Panc1 (cell line): Measurements from ENCODE around the gene RPL35. TPM values are rescaled to one million over a fixed set of nuclear protein-coding genes. Genes with fewer than 3 reads are reported as not detected.
A peak's percentile ranks its signal among the peaks of the same experiment; 100 is the strongest.

Experiments
- ATAC-seq: fragments of 200-7000 bp; cut with Tn5 transposase; 2 replicates; pipeline ENCODE4 v1.9.1; 2020; ENCODE audit warnings: mild to moderate bottlenecking, moderate library complexity
- BruUV-seq: library from RNA; stranded (reverse); fragments of 400-500 nt; replicated peaks from 2 replicates; lab custom pipeline; 2021; lab: Mats Ljungman, UMichigan
- CTCF ChIA-PET: fragments of 300-600 bp; sonication (Branson Sonifier 250); formaldehyde crosslinking; loops from one replicate; lab custom pipeline; 2022; ENCODE audit warnings: antibody characterized with exemption; lab: Charles Lee
- POLR2A ChIA-PET: fragments of 300-600 bp; sonication (Branson Sonifier 250); formaldehyde crosslinking; loops from one replicate; lab custom pipeline; 2022; ENCODE audit warnings: antibody characterized with exemption; lab: Charles Lee
- DNase-seq: peaks from one replicate; pipeline ENCODE4 v3.0.0-alpha.2; 2010; ENCODE audit warnings: low read depth, low spot score
- H3K27ac ChIP-seq: 2 replicates; pipeline ENCODE4 v1.5.1; 2011; ENCODE audit warnings: mild to moderate bottlenecking, low read length, inconsistent platforms
- H3K27me3 ChIP-seq: fragments of 200-500 bp; sonication (Bioruptor generic); 2 replicates; pipeline ENCODE4 v1.6.0; 2014; ENCODE audit warnings: low read length, inconsistent platforms; ENCODE audit not compliant: control insufficient read depth, insufficient read depth
- H3K36me3 ChIP-seq: fragments of 200-500 bp; sonication (Bioruptor generic); 2 replicates; pipeline ENCODE4 v1.5.1; 2014; ENCODE audit warnings: inconsistent platforms, mild to moderate bottlenecking, low read length, moderate library complexity; ENCODE audit not compliant: control insufficient read depth, insufficient read depth
- H3K4me1 ChIP-seq: 2 replicates; pipeline ENCODE4 v1.5.1; 2011; ENCODE audit warnings: inconsistent platforms, mild to moderate bottlenecking, low read length, moderate library complexity; ENCODE audit not compliant: control insufficient read depth, insufficient read depth
- H3K4me3 ChIP-seq, 2 experiments: 2 replicates each; pipeline ENCODE4 v1.5.1; 2011 to 2012; ENCODE audit warnings: low read depth in 2 of 2, low read length in 2 of 2, mild to moderate bottlenecking in 2 of 2, inconsistent platforms in 1 of 2, moderate library complexity in 1 of 2
- H3K9me3 ChIP-seq: fragments of 200-500 bp; sonication (Bioruptor generic); 2 replicates; pipeline ENCODE4 v1.5.1; 2014; ENCODE audit warnings: low read depth, mild to moderate bottlenecking, inconsistent platforms, low read length, moderate library complexity; ENCODE audit not compliant: control insufficient read depth, insufficient read depth
- POLR2AphosphoS5 ChIP-seq: IDR thresholded peaks from 2 replicates; pipeline ENCODE4 v1.6.1; 2012; ENCODE audit warnings: mild to moderate bottlenecking, low read depth, low read length, moderate library complexity
- SIN3A ChIP-seq: IDR thresholded peaks from 2 replicates; pipeline ENCODE4 v1.6.1; 2012; ENCODE audit warnings: low read depth, mild to moderate bottlenecking, low read length, moderate library complexity, borderline replicate concordance; ENCODE audit not compliant: insufficient read depth
- TCF7L2 ChIP-seq: IDR thresholded peaks from 2 replicates; pipeline ENCODE4 v1.6.1; 2011; ENCODE audit warnings: mild to moderate bottlenecking, low read depth, low read length, inconsistent platforms
- in situ Hi-C: cut with HindIII; loops from 2 replicates; pipeline ENCODE4 v1.10.0; 2016; ENCODE audit warnings: low sequenced_read_pairs, low pct_unique_long_range_greater_than_20kb
- intact Hi-C: fragments of 100-400 bp; cut with micrococcal nuclease; formaldehyde crosslinking; loops from one replicate; pipeline ENCODE4 v1.10.0; 2022; ENCODE audit not compliant: unreplicated experiment
- total RNA-seq: library from RNA; stranded (reverse); gene quantifications from one replicate; pipeline ENCODE4 v1.2.1, GENCODE V29; 2021; ENCODE audit not compliant: unreplicated experiment
- TF ChIP-seq, protein P1 (sequence below): fragments of 450-650 bp; IDR thresholded peaks from 2 replicates; pipeline ENCODE4 v1.5.1; 2017; ENCODE audit warnings: mild to moderate bottlenecking
- TF ChIP-seq, protein P2 (sequence below), 2 experiments: IDR thresholded peaks; 2 replicates each; pipeline ENCODE4 v1.6.1; 2011 to 2012; ENCODE audit warnings: low read depth in 2 of 2, control low read depth in 1 of 2, low read length in 1 of 2, mild to moderate bottlenecking in 1 of 2, moderate library complexity in 1 of 2; ENCODE audit not compliant: insufficient read depth in 1 of 2

Gene RPL35
- total RNA-seq, 1 experiment from 2014 or later: 758 TPM

DNA sequence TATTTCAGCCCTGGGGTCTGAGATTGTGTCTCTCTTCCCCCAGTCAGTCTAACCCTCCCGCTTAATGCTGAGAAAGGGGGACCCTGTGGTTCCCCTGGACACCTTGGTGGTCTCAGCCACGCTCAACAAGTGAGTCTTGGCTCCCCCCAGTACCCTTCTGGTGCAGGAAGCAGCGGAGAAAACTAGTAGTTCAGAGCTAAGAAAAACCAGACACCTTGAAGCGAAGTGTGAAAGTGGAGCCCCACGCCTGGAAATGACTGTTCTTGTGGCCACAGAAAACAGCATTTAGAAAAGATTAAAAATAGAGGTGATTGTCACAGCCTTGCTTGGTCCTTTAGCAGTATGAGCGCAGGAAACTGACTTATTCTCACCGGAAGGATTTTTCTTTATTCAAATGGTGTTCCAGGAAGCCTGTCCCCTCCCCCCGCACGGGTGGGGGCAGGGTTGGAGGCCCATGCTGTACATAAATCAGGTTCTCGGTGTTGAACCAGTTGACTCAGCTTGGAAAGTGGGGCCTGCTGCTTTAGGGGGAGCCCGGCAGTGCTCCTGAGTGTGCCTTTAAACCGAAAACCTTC, 8.3 kb upstream of the RPL35 start:
- Histone ChIP-seq H3K36me3 (peaks cover 13% of the 10 kb centered on the region), H3K9me3 (no peaks in the 10 kb centered on the region), H3K4me1 (peaks cover 26% of the 10 kb centered on the region), H3K27ac (peak overlapping the region; percentile 90), H3K4me3 (peak overlapping the region; percentile 89 to 90), H3K27me3 (no peaks in the 10 kb centered on the region)
- BruUV-seq: no TSS peak
- POLR2A ChIA-PET: interaction anchor here (0.6 kb wide), 1 partner anchor 27 kb away, joined by 5 read pairs; no protein-coding TSS in a partner anchor
- DNase-seq: no peak
- TF ChIP-seq TCF7L2 (no peak), POLR2AphosphoS5 (no peak), SIN3A (no peak)
- TF ChIP-seq, protein P1, sequence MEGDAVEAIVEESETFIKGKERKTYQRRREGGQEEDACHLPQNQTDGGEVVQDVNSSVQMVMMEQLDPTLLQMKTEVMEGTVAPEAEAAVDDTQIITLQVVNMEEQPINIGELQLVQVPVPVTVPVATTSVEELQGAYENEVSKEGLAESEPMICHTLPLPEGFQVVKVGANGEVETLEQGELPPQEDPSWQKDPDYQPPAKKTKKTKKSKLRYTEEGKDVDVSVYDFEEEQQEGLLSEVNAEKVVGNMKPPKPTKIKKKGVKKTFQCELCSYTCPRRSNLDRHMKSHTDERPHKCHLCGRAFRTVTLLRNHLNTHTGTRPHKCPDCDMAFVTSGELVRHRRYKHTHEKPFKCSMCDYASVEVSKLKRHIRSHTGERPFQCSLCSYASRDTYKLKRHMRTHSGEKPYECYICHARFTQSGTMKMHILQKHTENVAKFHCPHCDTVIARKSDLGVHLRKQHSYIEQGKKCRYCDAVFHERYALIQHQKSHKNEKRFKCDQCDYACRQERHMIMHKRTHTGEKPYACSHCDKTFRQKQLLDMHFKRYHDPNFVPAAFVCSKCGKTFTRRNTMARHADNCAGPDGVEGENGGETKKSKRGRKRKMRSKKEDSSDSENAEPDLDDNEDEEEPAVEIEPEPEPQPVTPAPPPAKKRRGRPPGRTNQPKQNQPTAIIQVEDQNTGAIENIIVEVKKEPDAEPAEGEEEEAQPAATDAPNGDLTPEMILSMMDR: no peak
- TF ChIP-seq, protein P2, sequence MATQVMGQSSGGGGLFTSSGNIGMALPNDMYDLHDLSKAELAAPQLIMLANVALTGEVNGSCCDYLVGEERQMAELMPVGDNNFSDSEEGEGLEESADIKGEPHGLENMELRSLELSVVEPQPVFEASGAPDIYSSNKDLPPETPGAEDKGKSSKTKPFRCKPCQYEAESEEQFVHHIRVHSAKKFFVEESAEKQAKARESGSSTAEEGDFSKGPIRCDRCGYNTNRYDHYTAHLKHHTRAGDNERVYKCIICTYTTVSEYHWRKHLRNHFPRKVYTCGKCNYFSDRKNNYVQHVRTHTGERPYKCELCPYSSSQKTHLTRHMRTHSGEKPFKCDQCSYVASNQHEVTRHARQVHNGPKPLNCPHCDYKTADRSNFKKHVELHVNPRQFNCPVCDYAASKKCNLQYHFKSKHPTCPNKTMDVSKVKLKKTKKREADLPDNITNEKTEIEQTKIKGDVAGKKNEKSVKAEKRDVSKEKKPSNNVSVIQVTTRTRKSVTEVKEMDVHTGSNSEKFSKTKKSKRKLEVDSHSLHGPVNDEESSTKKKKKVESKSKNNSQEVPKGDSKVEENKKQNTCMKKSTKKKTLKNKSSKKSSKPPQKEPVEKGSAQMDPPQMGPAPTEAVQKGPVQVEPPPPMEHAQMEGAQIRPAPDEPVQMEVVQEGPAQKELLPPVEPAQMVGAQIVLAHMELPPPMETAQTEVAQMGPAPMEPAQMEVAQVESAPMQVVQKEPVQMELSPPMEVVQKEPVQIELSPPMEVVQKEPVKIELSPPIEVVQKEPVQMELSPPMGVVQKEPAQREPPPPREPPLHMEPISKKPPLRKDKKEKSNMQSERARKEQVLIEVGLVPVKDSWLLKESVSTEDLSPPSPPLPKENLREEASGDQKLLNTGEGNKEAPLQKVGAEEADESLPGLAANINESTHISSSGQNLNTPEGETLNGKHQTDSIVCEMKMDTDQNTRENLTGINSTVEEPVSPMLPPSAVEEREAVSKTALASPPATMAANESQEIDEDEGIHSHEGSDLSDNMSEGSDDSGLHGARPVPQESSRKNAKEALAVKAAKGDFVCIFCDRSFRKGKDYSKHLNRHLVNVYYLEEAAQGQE (IDR thresholded peaks at IDR 0.05; ENCODE audit: insufficient read depth in 1 of 2, low read depth in 2 of 2, low read length in 1 of 2): no peak
- in situ Hi-C loops: no loop called here
- intact Hi-C loops: no loop called here
- CTCF ChIA-PET: no interaction called here
- no peak for ATAC-seq

DNA sequence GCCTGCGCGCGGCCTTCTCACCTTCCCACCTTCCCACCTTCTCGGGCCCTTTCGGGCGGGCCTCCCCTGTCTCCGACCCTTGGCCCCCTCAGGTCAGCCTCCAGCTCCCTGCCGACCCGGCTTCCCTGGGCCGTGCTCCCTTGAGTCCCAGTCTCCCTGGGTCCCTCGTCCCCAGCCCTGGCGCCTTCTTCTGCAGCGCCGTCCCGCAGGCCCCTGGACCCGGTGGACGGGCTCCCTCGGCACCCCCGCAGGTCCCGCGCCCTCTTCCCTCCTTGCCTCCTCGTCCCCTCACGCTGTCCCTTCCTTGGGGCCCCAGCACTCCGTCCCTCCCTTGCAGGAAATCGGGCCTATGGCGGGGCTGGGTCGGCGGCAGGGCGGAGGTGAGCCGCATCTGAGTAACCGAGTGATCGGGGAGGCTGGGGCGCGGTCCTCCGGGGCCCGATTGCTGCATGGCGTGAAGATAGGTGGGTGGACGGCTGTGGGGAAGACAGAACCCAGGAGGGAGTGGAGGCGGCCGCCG, 7.8 kb upstream of the RPL35 start:
- TF ChIP-seq, protein P2 (IDR thresholded peaks at IDR 0.05; ENCODE audit: insufficient read depth in 1 of 2, low read depth in 2 of 2, low read length in 1 of 2): no peak
- TF ChIP-seq SIN3A: no peak
- no peak for TF ChIP-seq TCF7L2
- TF ChIP-seq, protein P1: no peak
- no peak for TF ChIP-seq POLR2AphosphoS5
- intact Hi-C loops (no loop called here), in situ Hi-C loops (no loop called here)
- no peak; the same call in 1 of the 2 replicates for ATAC-seq
- Histone ChIP-seq H3K4me3 (peak overlapping the region; percentile 89 to 90), H3K27me3 (no peaks in the 10 kb centered on the region), H3K27ac (peak overlapping the region; percentile 90), H3K4me1 (peaks cover 26% of the 10 kb centered on the region), H3K9me3 (no peaks in the 10 kb centered on the region), H3K36me3 (peaks cover 13% of the 10 kb centered on the region)
- BruUV-seq: no TSS peak
- ChIA-PET POLR2A (interaction anchor here (0.6 kb wide), 2 partner anchors 24 to 27 kb away, joined by 5 read pairs; no protein-coding TSS in a partner anchor), CTCF (no interaction called here)
- no peak for DNase-seq
